ENCODE data around the gene FBXW8. TPM values are rescaled to one million over a fixed set of nuclear protein-coding genes. Genes with fewer than 3 reads are reported as not detected.

FBXW8 gene
- total and polyA plus RNA-seq, 2 donors (not counting 1 experiment from before 2014, with no cell fraction given): 12.1 to 23.5 TPM

DNA sequence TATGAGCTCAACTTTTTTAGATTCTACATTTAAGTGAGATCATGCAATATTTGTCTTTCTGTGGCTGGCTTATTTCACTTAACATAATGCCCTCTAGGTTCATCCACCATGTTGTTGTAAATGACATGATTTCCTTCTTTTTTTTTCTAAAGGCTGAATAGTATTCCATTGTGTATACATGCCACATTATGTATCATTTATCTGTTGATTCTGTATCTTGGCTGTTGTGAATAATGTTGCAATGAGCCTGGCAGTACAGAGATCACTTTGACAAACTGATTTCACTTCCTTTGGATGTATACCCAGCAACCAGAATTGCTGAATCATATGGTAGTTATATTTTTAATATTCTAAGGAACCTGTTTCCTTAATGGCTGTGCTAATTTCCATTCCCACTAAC, 19.1 kb downstream of the FBXW8 start:
- no peak overlapping the region for H3K4me3 ChIP-seq (ENCODE audit: control extremely low read depth in 1 of 5, extremely low read depth in 1 of 5, insufficient read depth in 1 of 5, low read depth in 2 of 5, low read length in 4 of 5)
- H4K20me1 ChIP-seq (ENCODE audit: control insufficient read depth, insufficient read depth, low read length, poor library complexity, severe bottlenecking): peaks cover 21% of the 10 kb centered on the region
- peaks cover 4 to 11% of the 10 kb centered on the region in 2 experiments for H3K36me3 ChIP-seq (replicated peaks in 1 of 2; ENCODE audit: control extremely low read depth in 1 of 2, control insufficient read depth in 1 of 2, extremely low read depth in 1 of 2, insufficient read depth in 2 of 2, low read length in 1 of 2)
- no peak for DNase-seq
- H3K4me1 Mint-ChIP-seq: peaks cover 26% of the 10 kb centered on the region
- no peak overlapping the region for H3K27ac Mint-ChIP-seq
- no peaks in the 10 kb centered on the region for H3K27me3 ChIP-seq (replicated peaks in 1 of 4; ENCODE audit: control extremely low read depth in 1 of 4, control insufficient read depth in 3 of 4, insufficient read depth in 4 of 4, low read length in 3 of 4)
- no peak overlapping the region for H3K9ac ChIP-seq (ENCODE audit: low read length)
- H3K9me3 ChIP-seq (ENCODE audit: control extremely low read depth in 1 of 3, control insufficient read depth in 2 of 3, insufficient read depth in 1 of 3, low read length in 2 of 3): no peaks in the 10 kb centered on the region
- TF ChIP-seq, protein P1, sequence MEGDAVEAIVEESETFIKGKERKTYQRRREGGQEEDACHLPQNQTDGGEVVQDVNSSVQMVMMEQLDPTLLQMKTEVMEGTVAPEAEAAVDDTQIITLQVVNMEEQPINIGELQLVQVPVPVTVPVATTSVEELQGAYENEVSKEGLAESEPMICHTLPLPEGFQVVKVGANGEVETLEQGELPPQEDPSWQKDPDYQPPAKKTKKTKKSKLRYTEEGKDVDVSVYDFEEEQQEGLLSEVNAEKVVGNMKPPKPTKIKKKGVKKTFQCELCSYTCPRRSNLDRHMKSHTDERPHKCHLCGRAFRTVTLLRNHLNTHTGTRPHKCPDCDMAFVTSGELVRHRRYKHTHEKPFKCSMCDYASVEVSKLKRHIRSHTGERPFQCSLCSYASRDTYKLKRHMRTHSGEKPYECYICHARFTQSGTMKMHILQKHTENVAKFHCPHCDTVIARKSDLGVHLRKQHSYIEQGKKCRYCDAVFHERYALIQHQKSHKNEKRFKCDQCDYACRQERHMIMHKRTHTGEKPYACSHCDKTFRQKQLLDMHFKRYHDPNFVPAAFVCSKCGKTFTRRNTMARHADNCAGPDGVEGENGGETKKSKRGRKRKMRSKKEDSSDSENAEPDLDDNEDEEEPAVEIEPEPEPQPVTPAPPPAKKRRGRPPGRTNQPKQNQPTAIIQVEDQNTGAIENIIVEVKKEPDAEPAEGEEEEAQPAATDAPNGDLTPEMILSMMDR (IDR thresholded peaks at IDR 0.05): no peak
- TF ChIP-seq EZH2 (IDR thresholded peaks at IDR 0.05; ENCODE audit: borderline replicate concordance, insufficient read depth, low read depth, low read length, poor library complexity, severe bottlenecking): no peak
- no peak overlapping the region for H3K4me2 ChIP-seq (replicated peaks; ENCODE audit: low read depth, low read length, poor library complexity, severe bottlenecking)
- no peaks in the 10 kb centered on the region for H3K9me3 Mint-ChIP-seq (ENCODE audit: insufficient read depth)
- no peak for ATAC-seq (ENCODE audit: low read depth)
- ChIA-PET CTCF (no interaction called here), POLR2A (no interaction called here)
- intact Hi-C loops (cut with micrococcal nuclease): no loop called here
- no peaks in the 10 kb centered on the region for H3K27me3 Mint-ChIP-seq
- H3K4me1 ChIP-seq (ENCODE audit: control insufficient read depth in 2 of 2, insufficient read depth in 2 of 2, low read length in 2 of 2): peaks cover 6 to 13% of the 10 kb centered on the region in 2 donors
- H3K79me2 ChIP-seq (ENCODE audit: control insufficient read depth, insufficient read depth, low read length): peaks cover 57% of the 10 kb centered on the region
- no peak overlapping the region for H3K27ac ChIP-seq (ENCODE audit: low read length in 2 of 2)
- no peak overlapping the region for H3K4me3 Mint-ChIP-seq
- H2AFZ ChIP-seq (ENCODE audit: insufficient read depth, low read depth, low read length, poor library complexity, severe bottlenecking): no peak overlapping the region

DNA sequence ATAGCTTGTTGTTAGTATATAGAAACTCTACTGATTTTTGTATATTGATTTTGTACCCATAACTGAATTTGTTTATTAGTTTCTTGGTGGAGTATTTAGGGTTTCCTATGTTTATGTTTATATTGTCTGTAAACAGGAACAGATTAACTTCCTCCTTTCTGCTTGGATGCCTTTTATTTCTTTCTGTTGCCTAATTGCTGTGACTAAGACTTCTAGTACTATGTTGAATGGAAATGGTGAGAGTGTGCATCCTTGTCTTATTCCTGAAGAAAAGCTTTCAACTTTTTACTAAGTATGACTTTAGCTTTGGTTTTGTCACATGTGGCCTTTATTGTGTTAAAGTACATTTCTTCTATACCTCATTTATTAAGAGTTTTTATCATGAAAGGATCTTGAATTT, 20.9 kb downstream of the FBXW8 start:
- TF ChIP-seq, protein P1 (IDR thresholded peaks at IDR 0.05): no peak
- TF ChIP-seq EZH2 (IDR thresholded peaks at IDR 0.05; ENCODE audit: borderline replicate concordance, insufficient read depth, low read depth, low read length, poor library complexity, severe bottlenecking): no peak
- no peaks in the 10 kb centered on the region for H3K27me3 Mint-ChIP-seq
- Histone ChIP-seq H3K4me2 (replicated peaks; ENCODE audit: low read depth, low read length, poor library complexity, severe bottlenecking) (no peak overlapping the region), H3K27me3 (replicated peaks in 1 of 4; ENCODE audit: control extremely low read depth in 1 of 4, control insufficient read depth in 3 of 4, insufficient read depth in 4 of 4, low read length in 3 of 4) (no peaks in the 10 kb centered on the region), H3K9ac (ENCODE audit: low read length) (no peak overlapping the region), H3K36me3 (replicated peaks in 1 of 2; ENCODE audit: control extremely low read depth in 1 of 2, control insufficient read depth in 1 of 2, extremely low read depth in 1 of 2, insufficient read depth in 2 of 2, low read length in 1 of 2) (peaks cover 7 to 19% of the 10 kb centered on the region in 2 experiments), H2AFZ (ENCODE audit: insufficient read depth, low read depth, low read length, poor library complexity, severe bottlenecking) (no peak overlapping the region), H3K9me3 (ENCODE audit: control extremely low read depth in 1 of 3, control insufficient read depth in 2 of 3, insufficient read depth in 1 of 3, low read length in 2 of 3) (peaks cover 0 to 6% (median 0%) of the 10 kb centered on the region in 3 donors), H3K4me1 (ENCODE audit: control insufficient read depth in 2 of 2, insufficient read depth in 2 of 2, low read length in 2 of 2) (peaks cover 0 to 7% of the 10 kb centered on the region in 2 donors), H3K79me2 (ENCODE audit: control insufficient read depth, insufficient read depth, low read length) (peaks cover 56% of the 10 kb centered on the region), H4K20me1 (ENCODE audit: control insufficient read depth, insufficient read depth, low read length, poor library complexity, severe bottlenecking) (peaks cover 19% of the 10 kb centered on the region), H3K27ac (ENCODE audit: low read length in 2 of 2) (no peak overlapping the region), H3K4me3 (ENCODE audit: control extremely low read depth in 1 of 5, extremely low read depth in 1 of 5, insufficient read depth in 1 of 5, low read depth in 2 of 5, low read length in 4 of 5) (no peak overlapping the region)
- no peak overlapping the region for H3K4me3 Mint-ChIP-seq
- H3K27ac Mint-ChIP-seq: no peak overlapping the region
- no peaks in the 10 kb centered on the region for H3K9me3 Mint-ChIP-seq (ENCODE audit: insufficient read depth)
- ChIA-PET CTCF (no interaction called here), POLR2A (no interaction called here)
- peaks cover 16% of the 10 kb centered on the region for H3K4me1 Mint-ChIP-seq
- no peak for DNase-seq
- ATAC-seq (ENCODE audit: low read depth): no peak
- intact Hi-C loops (cut with micrococcal nuclease): no loop called here
